BJ (cell line): Measurements from ENCODE around the gene ITSN1. TPM values are rescaled to one million over a fixed set of nuclear protein-coding genes. Genes with fewer than 3 reads are reported as not detected.
"Not testable (repeated sequence)": the region's sequence is repeated elsewhere in the genome, so short reads cannot be mapped to it uniquely, and the experiment has no call there.

Source experiments
- CTCF ChIA-PET: fragments of 350-600 bp; formaldehyde crosslinking; extraction: SDS; loops from one replicate; lab custom pipeline; 2021; ENCODE audit warnings: antibody characterized with exemption, inconsistent platforms; lab: Yijun Ruan, JAX
- POLR2A ChIA-PET: fragments of 300-600 bp; sonication (Branson Sonifier 250); formaldehyde crosslinking; extraction: SDS; loops from one replicate; lab custom pipeline; 2021; ENCODE audit warnings: antibody characterized with exemption; lab: Charles Lee
- DNase-seq: peaks from one replicate; pipeline ENCODE4 v3.0.0-alpha.2; 2011; ENCODE audit warnings: low read depth
- H3K27me3 ChIP-seq: 2 replicates; pipeline ENCODE4 v1.6.0; 2011; ENCODE audit warnings: low read length; ENCODE audit not compliant: control insufficient read depth, insufficient read depth
- H3K36me3 ChIP-seq: 2 replicates; pipeline ENCODE4 v1.5.1; 2011; ENCODE audit warnings: low read length; ENCODE audit not compliant: control insufficient read depth, insufficient read depth
- H3K4me3 ChIP-seq: 2 replicates; pipeline ENCODE4 v1.5.1; 2011; ENCODE audit warnings: low read depth, mild to moderate bottlenecking, control low read depth, low read length
- polyA plus RNA-seq: library from polyadenylated mRNA; depleted of rRNA; stranded (reverse); fragments of >200 nt; gene quantifications from 2 replicates; pipeline ENCODE4 v1.2.3, GENCODE V29; 2011
- TF ChIP-seq, protein P1 (sequence below): IDR thresholded peaks from 2 replicates; pipeline ENCODE4 v1.5.1; 2011; ENCODE audit warnings: low read depth, mild to moderate bottlenecking, control low read depth, inconsistent platforms, low read length, moderate library complexity; ENCODE audit not compliant: insufficient read depth

ITSN1 gene
- polyA plus RNA-seq, 1 experiment: 68.4 TPM

DNA sequence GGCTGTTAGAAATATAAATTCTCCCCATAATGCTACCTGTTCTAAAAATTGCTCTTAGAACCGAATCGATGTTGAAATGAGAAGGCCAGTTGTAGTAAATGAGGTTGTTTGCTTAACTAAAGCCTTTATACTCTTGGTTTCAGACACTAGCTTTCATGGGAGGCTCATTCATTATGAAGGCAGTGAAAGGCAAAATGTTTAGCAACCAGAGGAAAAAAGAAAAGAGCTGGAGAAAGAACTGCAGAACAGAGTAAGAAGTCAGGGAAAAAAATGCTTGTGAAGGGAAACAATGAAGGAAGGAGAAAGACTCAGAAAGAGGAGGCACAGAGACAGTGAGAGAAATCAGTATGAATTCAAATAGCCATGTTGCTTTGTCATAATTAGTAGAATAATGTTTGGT lies 145.1 kb downstream of the ITSN1 start:
- no peak overlapping the region for H3K4me3 ChIP-seq
- ChIA-PET POLR2A (no interaction called here), CTCF (interaction anchor here (0.7 kb wide), 1 partner anchor 34 kb away, joined by 3 read pairs; no protein-coding TSS in a partner anchor)
- no peak for DNase-seq
- no peaks in the 10 kb centered on the region for H3K27me3 ChIP-seq
- TF ChIP-seq, protein P1, sequence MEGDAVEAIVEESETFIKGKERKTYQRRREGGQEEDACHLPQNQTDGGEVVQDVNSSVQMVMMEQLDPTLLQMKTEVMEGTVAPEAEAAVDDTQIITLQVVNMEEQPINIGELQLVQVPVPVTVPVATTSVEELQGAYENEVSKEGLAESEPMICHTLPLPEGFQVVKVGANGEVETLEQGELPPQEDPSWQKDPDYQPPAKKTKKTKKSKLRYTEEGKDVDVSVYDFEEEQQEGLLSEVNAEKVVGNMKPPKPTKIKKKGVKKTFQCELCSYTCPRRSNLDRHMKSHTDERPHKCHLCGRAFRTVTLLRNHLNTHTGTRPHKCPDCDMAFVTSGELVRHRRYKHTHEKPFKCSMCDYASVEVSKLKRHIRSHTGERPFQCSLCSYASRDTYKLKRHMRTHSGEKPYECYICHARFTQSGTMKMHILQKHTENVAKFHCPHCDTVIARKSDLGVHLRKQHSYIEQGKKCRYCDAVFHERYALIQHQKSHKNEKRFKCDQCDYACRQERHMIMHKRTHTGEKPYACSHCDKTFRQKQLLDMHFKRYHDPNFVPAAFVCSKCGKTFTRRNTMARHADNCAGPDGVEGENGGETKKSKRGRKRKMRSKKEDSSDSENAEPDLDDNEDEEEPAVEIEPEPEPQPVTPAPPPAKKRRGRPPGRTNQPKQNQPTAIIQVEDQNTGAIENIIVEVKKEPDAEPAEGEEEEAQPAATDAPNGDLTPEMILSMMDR: no peak
- H3K36me3 ChIP-seq: peaks cover 5% of the 10 kb centered on the region; the same call in 1 of the 2 replicates

DNA sequence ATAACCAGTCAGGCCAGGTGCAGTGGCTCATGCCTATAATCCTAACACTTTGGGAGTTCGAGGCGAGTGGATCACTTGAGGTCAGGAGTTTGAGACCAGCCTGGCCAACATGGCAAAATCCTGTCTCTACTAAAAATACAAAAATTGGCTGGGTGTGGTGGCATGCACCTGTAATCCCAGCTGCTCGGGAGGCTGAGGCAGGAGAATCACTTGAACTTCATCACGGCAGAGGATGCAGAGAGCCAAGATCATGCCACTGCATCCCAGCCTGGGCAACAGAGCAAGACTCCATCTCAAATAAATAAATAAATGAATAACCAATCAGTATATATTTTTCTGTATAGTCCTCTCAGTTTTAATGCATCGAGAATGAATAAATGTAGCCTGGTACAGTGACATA lies 146.1 kb downstream of the ITSN1 start:
- CTCF ChIA-PET: interaction anchor here (0.6 kb wide), 1 partner anchor 222 kb away, joined by 3 read pairs; no protein-coding TSS in a partner anchor
- H3K27me3 ChIP-seq, DNase-seq, H3K4me3 ChIP-seq, H3K36me3 ChIP-seq, POLR2A ChIA-PET: not testable (repeated sequence)

DNA sequence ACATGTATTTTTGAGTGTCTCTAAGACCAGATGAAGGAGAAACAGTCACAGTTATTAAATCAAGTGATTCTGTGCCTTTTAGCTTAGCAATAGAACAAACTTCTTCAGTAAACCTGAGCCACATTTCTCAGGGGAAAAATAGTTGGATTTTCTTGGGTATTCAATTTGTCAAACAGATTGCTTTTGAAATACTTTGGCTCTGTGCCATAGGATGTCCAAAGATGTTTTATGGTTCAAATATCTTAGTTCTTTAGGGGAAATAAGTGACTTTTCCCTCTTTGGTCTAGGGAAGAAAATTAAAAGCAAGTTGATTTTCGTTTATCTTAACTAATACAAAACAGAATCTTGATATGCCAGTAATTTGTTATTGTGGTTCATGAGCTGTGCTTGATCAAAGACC lies 147.4 kb downstream of the ITSN1 start:
- no peaks in the 10 kb centered on the region for H3K27me3 ChIP-seq
- TF ChIP-seq, protein P1: no peak
- H3K36me3 ChIP-seq: peaks cover 2% of the 10 kb centered on the region
- ChIA-PET CTCF (interaction anchor here (0.6 to 1.2 kb wide), 2 partner anchors 31 to 86 kb away, joined by 3 to 5 read pairs; no protein-coding TSS in a partner anchor), POLR2A (no interaction called here)
- H3K4me3 ChIP-seq: no peak overlapping the region
- DNase-seq: no peak

- DNase-seq: no peak
- ChIA-PET POLR2A (no interaction called here), CTCF (interaction anchor here (0.8 to 1.1 kb wide), 2 partner anchors 10 to 11 kb away, joined by 3 read pairs; no protein-coding TSS in a partner anchor)
- Histone ChIP-seq H3K4me3 (no peak overlapping the region), H3K27me3 (no peaks in the 10 kb centered on the region), H3K36me3 (peaks cover 3% of the 10 kb centered on the region)
- TF ChIP-seq, protein P1: no peak
These were observed 148.8 kb downstream of the ITSN1 start for GRCh38 chr21:33791073-33791472.

DNA sequence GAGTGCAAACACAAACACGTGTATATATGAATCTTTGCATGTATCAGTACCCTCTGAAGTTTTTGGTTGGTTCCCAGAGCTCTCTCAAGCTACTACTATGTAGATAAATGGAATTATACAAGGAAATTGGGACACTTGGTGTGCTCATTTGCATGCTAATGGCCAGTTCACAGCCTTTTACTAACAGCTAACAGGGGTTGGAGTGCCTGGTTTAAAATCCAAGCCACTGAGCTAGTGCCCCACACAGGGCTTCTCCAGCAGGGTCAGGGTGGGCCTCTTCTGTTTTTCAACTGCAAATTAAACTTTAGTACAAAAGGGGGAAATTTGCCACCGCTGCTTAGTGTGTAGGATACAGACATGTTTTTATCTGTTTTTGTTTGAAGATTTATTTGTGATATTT lies 152.3 kb downstream of the ITSN1 start:
- Histone ChIP-seq H3K36me3 (peaks cover 10% of the 10 kb centered on the region), H3K4me3 (no peak overlapping the region), H3K27me3 (no peaks in the 10 kb centered on the region)
- TF ChIP-seq, protein P1: no peak
- POLR2A ChIA-PET: no interaction called here
- CTCF ChIA-PET: no interaction called here
- no peak for DNase-seq

- POLR2A ChIA-PET: interaction anchor here (0.6 kb wide), 1 partner anchor 121 kb away, joined by 3 read pairs; no protein-coding TSS in a partner anchor
- TF ChIP-seq, protein P1: no peak
- CTCF ChIA-PET: interaction anchor here (1.2 kb wide), 1 partner anchor 72 kb away, joined by 3 read pairs; no protein-coding TSS in a partner anchor
- H3K36me3 ChIP-seq: peaks cover 10% of the 10 kb centered on the region
- no peaks in the 10 kb centered on the region for H3K27me3 ChIP-seq
- DNase-seq: no peak
- no peak overlapping the region for H3K4me3 ChIP-seq
These were observed 155.3 kb downstream of the ITSN1 start for GRCh38 chr21:33797565-33797964.
